Transverse colon (tissue), 4 donors: ENCODE results near the gene CHRM4. TPM values are rescaled to one million over a fixed set of nuclear protein-coding genes. Genes with fewer than 3 reads are reported as not detected.

Source experiments
- DNase-seq: peaks from one replicate; pipeline ENCODE4 v3.0.0-alpha.2; 2019
- H3K27ac ChIP-seq, 4 donors: fragments of 200-600 bp; sonication (generic); 2 replicates each; pipeline ENCODE4 v1.5.1; 2016 to 2018; ENCODE audit warnings: inconsistent platforms in 4 of 4
- H3K27me3 ChIP-seq: fragments of 200-600 bp; sonication (generic); 2 replicates; pipeline ENCODE4 v1.5.1; 2017; ENCODE audit warnings: inconsistent platforms
- H3K36me3 ChIP-seq, 4 donors: fragments of 200-600 bp; sonication (generic); 2 replicates each; pipeline ENCODE4 v1.5.1; 2017 to 2019; ENCODE audit warnings: inconsistent platforms in 4 of 4
- H3K4me1 ChIP-seq, 4 donors: fragments of 200-600 bp; sonication (generic); 2 replicates each; pipeline ENCODE4 v1.5.1; 2017 to 2020; ENCODE audit warnings: inconsistent platforms in 4 of 4
- H3K4me3 ChIP-seq, 4 donors: fragments of 200-600 bp; sonication (generic); 1 replicate in 1 of 4; 2 replicates in 3 of 4; pipeline versions ENCODE4 v1.5.1 to v1.6.1; 2017 to 2019; ENCODE audit warnings: inconsistent platforms in 4 of 4
- H3K9me3 ChIP-seq, 2 donors: fragments of 200-600 bp; sonication (generic); 2 replicates each; pipeline ENCODE4 v1.5.1; 2017 to 2019; ENCODE audit warnings: inconsistent platforms in 2 of 2
- EP300 ChIP-seq: sonication (generic); formaldehyde crosslinking; IDR thresholded peaks from one replicate; pipeline ENCODE4 v1.6.1; 2017; ENCODE audit warnings: antibody characterized with exemption, low read depth
- POLR2A ChIP-seq: fragments of 450-650 bp; IDR thresholded peaks from one replicate; pipeline ENCODE4 v1.6.1; 2016; ENCODE audit warnings: antibody characterized with exemption, mild to moderate bottlenecking, moderate library complexity
- POLR2AphosphoS5 ChIP-seq, 3 donors: sonication (generic); formaldehyde crosslinking; IDR thresholded peaks; one replicate each; pipeline ENCODE4 v1.6.1; 2016; ENCODE audit warnings: antibody characterized with exemption in 3 of 3
- WGBS, 2 donors: methylation state at CpG; one replicate each; pipeline ENCODE4 v1.1.5; 2018; ENCODE audit warnings: low coverage in 1 of 2; 5-methylcytosine and 5-hydroxymethylcytosine counted together
- in situ Hi-C, 4 donors: fragments of 200-750 bp; cut with MboI; loops; one replicate each; pipeline versions ENCODE4 v1.15.0 to v1.15.1; 2017; ENCODE audit warnings: low sequenced_read_pairs in 3 of 4, low pct_ligation_motif_present in 1 of 4, low pct_unique_long_range_greater_than_20kb in 1 of 4
- intact Hi-C: fragments of 100-400 bp; cut with DNase I; formaldehyde crosslinking; loops from one replicate; pipeline ENCODE4 v1.15.1; 2023; ENCODE audit warnings: low total_unique reads
- total RNA-seq, 4 donors: library from RNA; depleted of rRNA; stranded (reverse); fragments of >200 nt; gene quantifications; one replicate each; pipeline ENCODE4 v1.1.0, GENCODE V29; 2016
- TF ChIP-seq, protein P1 (sequence below), 5 experiments: fragments of 200-600 bp in 3 of 5; fragments of 450-650 bp in 2 of 5; sonication (generic) in 3 of 5; IDR thresholded peaks; 1 replicate in 2 of 5; 2 replicates in 3 of 5; pipeline ENCODE4 v1.5.1; 2016 to 2017; ENCODE audit warnings: antibody characterized with exemption in 5 of 5, inconsistent platforms in 3 of 5, mild to moderate bottlenecking in 2 of 5, moderate library complexity in 1 of 5

The CHRM4 gene
- total RNA-seq, 4 donors from 2014 or later: 0.82 to 3.3 TPM; not detected in 2

DNA sequence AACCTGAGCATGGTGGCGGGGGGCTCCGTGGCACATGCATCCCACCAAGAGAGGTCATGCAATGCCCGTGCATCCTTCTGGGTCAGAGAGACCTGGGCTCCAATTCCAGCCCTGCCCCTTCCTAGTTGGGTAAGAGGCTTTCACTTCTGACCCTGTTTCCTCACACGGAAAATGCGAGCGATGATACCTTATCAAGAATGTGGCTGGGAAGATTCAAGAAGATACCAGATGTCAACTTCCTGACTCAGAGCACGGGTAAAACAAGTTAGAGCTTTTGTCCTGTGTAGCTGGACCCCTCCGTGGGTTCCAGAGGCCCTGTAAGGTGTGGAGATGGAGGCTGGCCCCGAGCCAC, 53.0 kb downstream of the CHRM4 start:
- in situ Hi-C loops: no loop called here

DNA sequence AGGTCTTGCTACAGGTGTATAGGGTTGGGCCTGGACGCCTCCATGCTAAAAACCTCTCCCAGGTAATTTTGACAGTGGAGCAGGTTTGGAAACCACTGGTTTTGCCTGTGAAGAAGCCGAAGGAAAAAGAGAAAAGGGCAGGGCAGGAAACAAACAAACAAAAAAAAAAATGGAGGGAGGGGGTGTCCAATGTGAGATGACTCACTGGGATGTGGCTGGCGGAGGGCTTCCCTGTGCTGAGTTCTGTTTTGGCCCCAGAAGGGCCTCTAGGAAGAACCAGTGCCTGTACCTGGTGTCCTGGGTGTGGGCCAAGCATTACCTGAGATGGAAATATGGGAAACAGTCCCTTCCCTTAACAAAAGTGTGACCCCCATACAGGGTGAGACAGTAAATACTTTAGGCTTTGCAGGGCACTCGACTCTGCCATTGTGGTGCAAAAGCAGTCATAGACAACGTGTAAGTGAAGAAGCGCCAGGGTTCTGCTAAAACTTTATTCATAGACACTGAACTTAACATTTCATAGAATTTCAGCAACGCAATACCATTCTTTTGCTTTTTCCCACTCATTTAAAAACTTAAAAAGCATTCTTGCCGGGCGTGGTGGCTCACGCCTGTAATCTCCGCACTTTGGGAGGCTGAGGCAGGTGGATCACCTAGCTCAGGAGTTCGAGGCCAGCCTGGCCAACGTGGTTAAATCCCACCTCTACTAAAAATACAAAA, 53.8 kb downstream of the CHRM4 start:
- Histone ChIP-seq H3K36me3 (no peaks in the 10 kb centered on the region), H3K4me3 (no peak overlapping the region), H3K27me3 (peaks cover 23% of the 10 kb centered on the region), H3K9me3 (no peaks in the 10 kb centered on the region), H3K4me1 (peaks cover 8 to 35% (median 13%) of the 10 kb centered on the region in 4 donors), H3K27ac (no peak overlapping the region)
- in situ Hi-C loops (no loop called here), intact Hi-C loops (no loop called here)
- WGBS, 2 donors: 83 to 91% methylated on average over 9 to 13 of the region's 13 CpGs
- TF ChIP-seq POLR2AphosphoS5 (IDR thresholded peaks at IDR 0.05) (no peak), POLR2A (no peak), EP300 (no peak)
- TF ChIP-seq, protein P1, sequence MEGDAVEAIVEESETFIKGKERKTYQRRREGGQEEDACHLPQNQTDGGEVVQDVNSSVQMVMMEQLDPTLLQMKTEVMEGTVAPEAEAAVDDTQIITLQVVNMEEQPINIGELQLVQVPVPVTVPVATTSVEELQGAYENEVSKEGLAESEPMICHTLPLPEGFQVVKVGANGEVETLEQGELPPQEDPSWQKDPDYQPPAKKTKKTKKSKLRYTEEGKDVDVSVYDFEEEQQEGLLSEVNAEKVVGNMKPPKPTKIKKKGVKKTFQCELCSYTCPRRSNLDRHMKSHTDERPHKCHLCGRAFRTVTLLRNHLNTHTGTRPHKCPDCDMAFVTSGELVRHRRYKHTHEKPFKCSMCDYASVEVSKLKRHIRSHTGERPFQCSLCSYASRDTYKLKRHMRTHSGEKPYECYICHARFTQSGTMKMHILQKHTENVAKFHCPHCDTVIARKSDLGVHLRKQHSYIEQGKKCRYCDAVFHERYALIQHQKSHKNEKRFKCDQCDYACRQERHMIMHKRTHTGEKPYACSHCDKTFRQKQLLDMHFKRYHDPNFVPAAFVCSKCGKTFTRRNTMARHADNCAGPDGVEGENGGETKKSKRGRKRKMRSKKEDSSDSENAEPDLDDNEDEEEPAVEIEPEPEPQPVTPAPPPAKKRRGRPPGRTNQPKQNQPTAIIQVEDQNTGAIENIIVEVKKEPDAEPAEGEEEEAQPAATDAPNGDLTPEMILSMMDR (IDR thresholded peaks at IDR 0.05): no peak
- no peak for DNase-seq

More for the DNA sequence above, 53.0 kb downstream of the CHRM4 start:
- TF ChIP-seq POLR2A (no peak), POLR2AphosphoS5 (IDR thresholded peaks at IDR 0.05) (no peak), EP300 (no peak)
- TF ChIP-seq, protein P1 (IDR thresholded peaks at IDR 0.05): no peak
- Histone ChIP-seq H3K9me3 (no peaks in the 10 kb centered on the region), H3K27ac (peak overlapping the region in 3 of 4 donors; percentile 9 to 61 (median 55)), H3K4me1 (peaks cover 4 to 26% (median 6%) of the 10 kb centered on the region in 4 donors), H3K36me3 (no peaks in the 10 kb centered on the region), H3K4me3 (peak overlapping the region in 1 of 4 donors; percentile 20), H3K27me3 (peaks cover 14% of the 10 kb centered on the region)
- no peak for DNase-seq
- 50 to 100% methylated on average over 1 to 9 of the region's 9 CpGs for WGBS, 2 donors
- intact Hi-C loops: no loop called here

DNA sequence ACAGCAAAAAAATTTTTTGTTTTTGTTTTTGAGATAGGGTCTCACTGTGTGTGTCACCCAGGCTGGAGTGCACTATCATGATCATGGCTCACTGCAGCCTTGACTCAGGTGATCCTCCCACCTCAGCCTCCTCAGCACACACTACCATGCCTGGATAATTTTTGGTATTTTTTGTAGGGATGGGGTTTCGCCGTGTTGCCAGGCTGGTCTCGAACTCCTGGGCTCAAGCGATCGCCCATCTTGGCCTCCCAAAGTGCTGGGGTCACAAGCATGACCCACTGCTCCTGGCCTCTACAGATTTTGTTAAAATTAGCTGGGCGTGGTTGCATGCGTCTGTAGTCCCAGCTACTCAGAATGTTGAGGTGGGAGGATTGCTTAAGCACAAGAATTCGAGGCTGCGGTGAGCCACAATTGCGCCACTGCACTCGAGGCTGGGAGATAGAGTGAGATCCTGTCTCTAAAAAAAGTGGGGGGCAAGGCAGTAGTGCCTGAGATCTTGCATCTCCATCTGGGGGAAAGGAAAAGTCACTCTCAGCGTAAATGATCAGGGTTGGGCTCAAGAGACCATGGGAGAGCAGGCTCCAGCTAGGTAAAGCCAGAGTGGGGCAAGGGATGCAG, 54.9 kb downstream of the CHRM4 start:
- Histone ChIP-seq H3K36me3 (no peaks in the 10 kb centered on the region), H3K9me3 (no peaks in the 10 kb centered on the region), H3K4me3 (no peak overlapping the region), H3K27me3 (peaks cover 34% of the 10 kb centered on the region), H3K27ac (no peak overlapping the region), H3K4me1 (peaks cover 14 to 33% (median 18%) of the 10 kb centered on the region in 4 donors)
- TF ChIP-seq, protein P1 (IDR thresholded peaks at IDR 0.05): no peak
- TF ChIP-seq EP300 (no peak), POLR2AphosphoS5 (IDR thresholded peaks at IDR 0.05) (no peak), POLR2A (no peak)
- in situ Hi-C loops (no loop called here), intact Hi-C loops (no loop called here)
- 81 to 90% methylated on average over 4 to 12 of the region's 12 CpGs for WGBS, 2 donors
- no peak for DNase-seq

DNA sequence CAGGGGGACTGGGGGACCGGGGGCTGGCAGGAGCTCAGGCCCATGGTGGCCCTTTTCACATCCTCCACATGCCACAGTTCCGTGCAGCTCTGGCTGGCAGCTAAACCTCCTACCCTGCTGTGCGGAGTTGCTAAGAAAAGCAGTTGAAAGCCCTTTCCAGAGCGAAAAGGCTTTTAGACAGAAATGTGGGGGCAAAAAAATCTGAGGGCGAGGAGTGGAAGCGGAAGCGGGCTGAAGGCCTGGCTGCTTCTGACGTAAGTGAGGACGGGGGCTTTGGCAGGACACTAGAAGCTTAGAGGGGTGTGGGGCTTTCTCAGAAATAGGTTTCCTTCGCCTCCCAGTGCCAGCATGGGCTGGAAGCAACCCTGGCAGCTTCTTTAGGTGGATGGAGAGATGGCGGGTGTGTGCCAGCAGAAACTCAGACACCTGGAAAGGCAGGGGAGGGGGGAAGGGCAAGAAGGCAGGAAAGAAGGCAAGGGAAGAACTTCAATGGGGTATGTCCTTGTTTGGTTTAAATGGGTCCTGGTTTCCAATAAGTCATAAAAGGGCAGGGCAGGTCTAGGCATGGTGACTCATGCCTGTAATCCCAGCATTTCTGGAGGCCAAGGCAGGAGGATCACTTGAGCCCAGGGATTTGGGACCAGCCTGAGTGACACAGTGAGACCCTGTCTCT, 55.5 kb downstream of the CHRM4 start:
- no peaks in the 10 kb centered on the region for H3K36me3 ChIP-seq
- 90% methylated on average over 11 of the region's 11 CpGs; no CpG with 5 or more reads in 1 of the 2 donors for WGBS, 2 donors
- intact Hi-C loops: no loop called here
- no peak overlapping the region for H3K4me3 ChIP-seq
- no peak overlapping the region for H3K27ac ChIP-seq
- TF ChIP-seq, protein P1 (IDR thresholded peaks at IDR 0.05): no peak
- TF ChIP-seq EP300 (no peak), POLR2A (no peak), POLR2AphosphoS5 (IDR thresholded peaks at IDR 0.05) (no peak)
- peaks cover 14 to 33% (median 18%) of the 10 kb centered on the region in 4 donors for H3K4me1 ChIP-seq
- in situ Hi-C loops: no loop called here
- DNase-seq: no peak
- no peaks in the 10 kb centered on the region for H3K9me3 ChIP-seq
- peaks cover 40% of the 10 kb centered on the region for H3K27me3 ChIP-seq
